GM21367 (cell line): ENCODE results near the gene CCDC134.
"Not testable (repeated sequence)": the region's sequence is repeated elsewhere in the genome, so short reads cannot be mapped to it uniquely, and the experiment has no call there.

Experiments used
- ATAC-seq: cut with Tn5 transposase; IDR thresholded peaks from one replicate; pipeline ENCODE4 v1.9.1; 2021; ENCODE audit not compliant: unreplicated experiment

CCDC134 gene

DNA sequence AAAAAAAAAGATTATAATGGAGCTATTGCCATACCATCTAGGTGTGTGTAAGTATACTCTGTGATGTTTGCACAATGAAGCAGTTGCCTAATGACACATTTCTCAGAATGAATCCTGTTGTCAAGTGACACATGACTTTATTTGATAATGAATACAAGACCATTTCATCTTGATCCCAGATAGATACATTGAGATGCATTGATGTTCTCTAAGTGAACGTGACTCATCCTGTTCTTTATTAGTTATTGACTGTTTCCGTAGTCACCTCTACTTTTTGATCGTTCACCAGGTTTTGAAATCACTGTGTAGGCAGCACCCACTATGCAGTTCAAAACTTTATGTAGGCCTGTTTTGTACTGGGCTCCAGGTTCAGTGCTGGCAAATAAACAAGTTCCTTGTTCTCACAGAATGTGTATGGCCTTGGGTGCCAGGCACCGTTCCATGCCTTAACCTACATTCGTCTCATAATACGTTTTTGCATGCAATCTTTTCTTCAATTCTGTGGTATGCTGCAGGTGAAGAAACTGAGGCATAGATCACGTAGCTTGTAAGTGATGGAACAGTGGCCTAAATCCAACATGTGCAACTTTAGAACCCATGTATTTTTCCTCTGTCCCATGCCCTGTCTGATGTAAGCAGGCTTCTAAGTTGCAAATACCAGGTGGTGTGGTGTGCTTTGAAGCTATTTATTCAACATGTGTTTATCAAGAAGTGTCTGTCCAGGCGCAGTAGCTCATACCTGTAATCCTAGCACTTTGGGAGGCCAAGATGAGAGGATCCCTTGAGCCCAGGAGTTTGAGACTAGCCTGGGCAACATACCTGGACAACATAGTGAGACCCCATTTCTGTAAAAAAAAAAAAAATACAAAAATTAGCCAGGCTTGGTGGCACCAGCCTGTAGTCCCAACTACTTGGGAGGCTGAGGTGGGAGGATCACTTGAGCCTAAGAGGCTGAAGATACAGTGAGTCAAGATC lies 42.8 kb downstream of the CCDC134 start:
- ATAC-seq, result no peak

DNA sequence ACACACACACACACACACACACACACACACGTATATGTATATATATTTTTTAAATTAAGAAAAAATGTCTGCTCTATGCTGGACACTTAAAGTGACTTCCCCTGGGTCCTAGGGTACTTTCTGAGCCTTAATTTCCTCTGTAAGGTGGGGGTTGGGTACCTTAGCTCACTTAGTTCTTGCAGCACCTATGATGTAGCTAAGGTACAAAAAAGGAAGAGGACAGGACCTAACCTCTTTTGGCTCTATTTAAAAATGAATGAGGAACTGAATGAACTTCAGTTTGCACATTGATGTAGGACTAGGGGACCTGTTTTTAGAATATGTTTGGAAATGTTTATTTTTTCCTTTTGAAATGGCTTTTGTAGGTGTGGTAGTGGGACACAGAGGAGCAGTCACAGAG lies 43.6 kb downstream of the CCDC134 start:
- no peak for ATAC-seq

DNA sequence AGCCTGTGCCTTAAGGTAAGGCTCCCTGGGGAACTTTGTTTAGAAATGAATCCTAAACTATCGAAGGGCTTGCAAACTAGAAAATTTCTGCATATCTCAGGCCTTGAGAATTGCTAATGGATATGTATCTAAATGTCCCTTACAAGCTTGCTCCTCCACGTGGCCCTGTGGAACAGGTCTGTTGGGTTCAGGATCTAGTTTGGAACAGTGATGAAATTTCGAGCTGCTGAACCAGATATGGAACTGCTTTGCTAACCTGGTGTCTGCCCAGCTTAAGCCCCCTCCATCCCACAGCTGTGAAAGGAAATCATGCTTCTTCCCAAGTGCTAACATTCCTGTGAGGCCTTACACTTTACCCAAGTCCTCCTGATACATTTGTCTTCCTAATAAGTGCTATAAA lies 44.0 kb downstream of the CCDC134 start:
- no peak for ATAC-seq

DNA sequence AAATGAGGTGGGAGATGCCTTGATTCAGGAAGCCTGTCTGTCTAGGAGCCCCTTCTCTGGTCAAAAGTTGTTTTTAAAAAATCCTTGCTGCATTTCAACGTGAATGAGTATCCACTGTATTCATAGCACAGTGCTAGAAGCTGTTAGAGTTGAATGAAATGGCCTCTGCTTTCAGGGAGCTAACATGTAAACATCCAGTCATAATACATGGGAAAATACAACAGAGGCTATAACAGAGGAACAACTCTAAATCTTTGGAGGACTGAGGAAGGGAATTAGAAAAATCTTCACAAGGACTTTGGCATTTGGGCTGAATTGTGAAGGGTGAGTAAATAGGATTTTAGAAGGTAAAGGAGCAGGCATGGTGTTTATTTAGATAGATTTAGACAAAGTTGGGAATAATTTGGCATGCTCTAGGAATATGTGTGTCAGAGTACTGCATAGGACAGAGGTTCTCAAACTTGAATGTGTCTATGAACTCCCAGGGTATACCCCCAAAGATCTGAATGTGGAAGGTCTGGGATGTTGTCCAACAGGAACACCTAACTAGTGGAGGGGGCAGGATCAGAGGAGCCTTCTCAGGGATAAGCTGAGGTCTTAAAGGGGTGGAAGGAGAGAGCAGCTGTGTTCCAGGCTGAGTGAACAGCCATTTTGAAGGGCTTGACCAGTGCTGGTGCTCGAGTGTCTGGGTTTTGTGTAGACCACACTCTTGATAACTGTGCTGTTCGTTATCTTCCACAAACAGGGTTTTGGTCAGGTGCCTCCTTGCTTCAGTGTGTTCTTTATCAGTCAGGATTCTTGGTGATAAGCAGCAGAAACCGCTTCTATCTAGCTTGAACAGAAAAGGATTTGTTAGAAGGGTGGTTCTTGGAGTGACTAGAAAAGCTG lies 45.1 kb downstream of the CCDC134 start:
- ATAC-seq, result no peak

DNA sequence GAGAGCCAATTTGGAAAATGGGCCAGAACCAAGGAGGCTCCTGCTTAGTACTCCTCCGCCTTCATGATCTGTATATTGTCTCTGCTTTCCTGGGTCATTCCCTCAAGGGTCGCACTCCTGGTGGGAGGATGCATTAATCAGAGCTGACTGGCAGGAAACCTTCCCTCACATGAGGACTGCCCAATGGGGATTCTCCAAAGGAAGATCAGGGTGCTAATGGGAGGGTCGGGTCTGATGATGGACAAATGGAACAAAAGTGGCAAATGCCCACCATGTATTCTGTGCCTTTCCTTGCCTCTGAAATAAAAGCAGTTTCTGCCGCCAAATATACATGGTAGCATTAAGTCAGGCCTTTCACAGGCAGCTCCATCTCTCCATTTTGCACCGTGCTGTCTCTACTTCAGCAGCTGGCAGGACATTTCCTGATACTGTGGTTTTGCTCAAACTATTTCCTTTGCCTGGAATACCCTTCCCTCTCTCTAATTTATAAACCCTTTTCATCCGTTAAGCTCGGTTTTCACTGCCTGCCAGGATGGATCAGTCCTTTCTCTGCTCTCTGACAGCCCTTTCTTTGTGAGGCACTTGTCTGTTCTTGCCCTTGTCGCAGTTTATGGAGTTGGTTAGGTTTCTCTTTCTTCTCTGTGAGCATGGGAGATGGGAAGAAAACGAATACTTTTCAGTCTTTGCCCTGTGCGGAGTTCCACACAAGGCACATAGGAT lies 45.9 kb downstream of the CCDC134 start:
- no peak for ATAC-seq

DNA sequence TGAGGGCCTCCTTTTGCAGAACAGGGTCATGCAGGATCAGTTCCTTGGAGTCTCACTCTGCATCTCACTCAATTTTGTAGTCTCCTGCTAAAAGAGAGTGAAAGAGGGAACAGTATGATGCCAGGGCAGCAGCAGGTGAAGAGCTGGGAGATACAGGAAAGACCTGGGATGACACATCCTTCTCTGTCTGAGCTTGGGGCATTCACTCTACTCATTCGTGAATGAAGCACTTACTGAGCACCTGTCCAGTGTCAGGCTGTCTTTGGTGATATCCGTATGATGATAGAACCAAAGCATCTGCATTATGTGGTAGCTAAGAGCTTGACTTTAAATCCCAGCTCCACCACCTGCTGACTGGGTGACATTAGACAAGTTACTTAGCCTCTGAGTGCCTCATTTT lies 46.8 kb downstream of the CCDC134 start:
- ATAC-seq, result no peak

DNA sequence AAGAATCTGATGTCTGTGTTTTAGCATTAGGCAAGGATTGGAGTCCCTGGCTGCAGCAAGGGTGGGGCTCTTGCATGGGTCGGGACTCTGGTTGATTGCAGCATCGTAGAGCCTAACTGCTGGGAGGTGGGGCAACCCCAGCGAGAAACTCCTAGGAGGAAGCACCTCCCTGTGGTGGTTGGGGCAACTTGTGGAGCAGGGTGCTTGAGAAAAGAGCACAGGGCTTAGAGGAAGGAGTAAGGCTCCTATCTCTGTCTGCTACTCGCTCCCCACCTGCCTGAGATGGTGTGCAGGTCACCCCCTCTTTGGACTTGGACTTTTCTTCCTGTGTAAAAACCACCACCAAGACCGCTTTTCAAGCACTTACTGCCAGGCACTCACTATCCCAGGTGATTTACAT lies 48.0 kb downstream of the CCDC134 start:
- ATAC-seq, result no peak

DNA sequence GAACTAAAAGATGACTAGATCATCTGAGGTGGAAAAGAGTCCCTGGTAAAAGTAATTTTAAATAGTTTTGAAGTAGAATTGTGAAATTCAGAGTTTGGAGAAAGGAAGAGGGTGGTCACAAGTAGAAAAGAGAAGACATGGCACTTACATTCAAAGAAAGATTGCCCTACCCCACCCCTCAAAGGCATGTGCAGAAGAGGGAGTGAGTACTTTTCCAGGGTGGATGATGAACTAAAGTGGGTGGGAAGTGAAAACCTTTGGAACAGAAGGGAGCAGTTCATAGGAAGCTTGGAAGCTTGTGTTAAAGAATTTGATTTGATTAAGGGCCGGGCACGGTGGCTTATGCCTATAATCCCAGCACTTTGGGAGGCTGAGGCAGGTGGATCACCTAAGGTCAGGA lies 56.0 kb downstream of the CCDC134 start:
- no peak for ATAC-seq

DNA sequence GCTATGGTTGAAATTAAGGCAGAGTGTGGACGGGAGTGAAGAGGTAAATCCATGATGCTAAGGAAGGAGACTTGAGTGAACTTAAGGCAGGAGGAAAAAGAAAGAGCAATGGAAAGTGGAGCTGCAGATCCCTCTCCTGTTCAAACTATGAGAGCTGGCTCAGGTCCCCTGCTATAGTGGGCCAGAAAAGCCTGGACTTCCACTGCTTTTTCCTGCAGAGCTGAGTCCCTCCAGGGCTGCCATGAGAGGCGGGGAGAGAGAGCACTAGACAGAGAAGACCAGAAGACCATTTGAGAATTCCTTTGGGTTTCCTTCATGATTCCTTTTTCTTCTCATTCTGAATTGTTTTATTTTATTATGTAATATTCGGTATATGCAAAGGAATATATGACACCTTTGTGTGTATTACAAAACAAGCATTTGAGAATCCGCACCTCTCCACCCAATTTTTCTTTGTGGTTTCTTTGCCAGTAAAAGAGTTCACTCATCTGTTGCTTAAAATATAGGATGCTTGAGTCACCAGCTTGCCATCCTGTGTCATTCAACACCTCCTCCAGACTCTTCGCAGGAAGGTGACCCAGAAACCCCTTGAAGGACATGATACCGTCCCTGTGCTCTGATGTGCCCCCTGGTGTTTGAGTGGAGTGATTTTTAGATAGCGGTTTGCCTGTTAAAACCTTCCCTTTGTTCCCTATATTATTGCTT lies 56.8 kb downstream of the CCDC134 start:
- ATAC-seq, result no peak

DNA sequence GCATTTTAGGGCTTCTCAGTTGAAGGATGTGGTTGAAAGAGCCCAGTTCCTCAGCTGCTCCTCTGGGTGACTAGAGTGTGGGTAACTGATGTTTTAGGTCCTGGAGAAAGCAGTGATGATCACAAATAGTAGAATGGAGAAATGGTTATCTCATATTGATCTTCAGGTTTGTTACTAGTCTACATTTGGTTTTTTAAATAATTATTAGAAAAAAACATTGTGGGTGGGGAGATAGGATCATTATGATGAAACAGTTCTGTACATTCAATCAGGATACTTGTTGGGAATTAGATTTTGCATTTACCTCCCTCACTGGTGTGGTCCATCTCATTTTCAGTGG lies 57.4 kb downstream of the CCDC134 start:
- no peak for ATAC-seq

DNA sequence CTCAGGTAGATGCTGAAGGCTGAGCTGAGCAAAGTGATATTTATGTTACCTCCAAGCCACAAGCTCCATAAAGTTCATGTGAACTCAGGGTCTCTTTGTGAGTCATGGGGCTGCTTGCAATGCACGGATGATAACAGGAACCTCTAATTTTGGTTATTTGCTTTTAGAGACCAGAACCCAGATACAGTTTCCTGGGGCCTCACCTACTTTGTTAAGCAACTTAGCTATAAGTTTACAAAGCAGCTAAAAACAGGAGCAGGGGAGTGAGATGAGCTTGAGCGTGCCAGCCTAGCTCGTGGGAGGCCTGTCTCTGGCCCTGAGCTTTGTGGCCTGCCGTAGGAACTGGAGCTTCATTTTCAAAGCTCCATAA lies 61.7 kb downstream of the CCDC134 start:
- no peak for ATAC-seq

DNA sequence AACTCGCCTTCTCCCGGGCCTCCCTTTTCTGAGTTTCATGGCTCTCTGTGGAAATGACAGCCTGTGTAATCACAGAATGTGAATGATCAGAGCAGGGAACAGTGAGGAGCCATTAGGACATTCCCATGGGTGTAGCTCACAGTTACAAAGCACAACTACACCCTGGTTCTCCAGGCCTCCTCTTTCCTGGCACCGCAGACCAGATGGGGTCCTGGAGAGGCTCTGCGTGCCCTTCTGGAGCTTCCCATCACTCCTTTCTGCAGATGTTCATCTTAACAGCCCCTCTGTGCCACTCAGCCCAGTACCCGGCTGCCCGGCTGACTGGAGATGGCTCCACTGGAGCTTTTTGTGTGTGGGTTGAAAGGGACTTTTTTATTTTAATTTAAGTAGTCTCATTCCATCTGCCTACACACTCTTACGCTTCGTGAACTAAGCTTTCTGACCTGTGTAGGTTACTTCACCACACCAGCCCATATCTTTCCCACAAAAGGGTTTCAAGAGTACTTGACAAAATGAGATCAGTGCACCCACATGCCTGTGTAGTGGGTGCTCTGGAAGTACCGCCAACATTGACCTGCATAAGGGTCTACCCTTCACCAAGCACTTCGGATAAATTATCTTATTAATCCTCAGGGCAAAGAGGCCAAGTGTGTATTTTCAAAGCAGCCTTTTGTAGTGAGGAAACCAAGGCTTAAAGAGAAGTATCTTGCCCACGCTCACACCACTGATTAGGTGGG lies 62.2 kb downstream of the CCDC134 start:
- ATAC-seq, result no peak

DNA sequence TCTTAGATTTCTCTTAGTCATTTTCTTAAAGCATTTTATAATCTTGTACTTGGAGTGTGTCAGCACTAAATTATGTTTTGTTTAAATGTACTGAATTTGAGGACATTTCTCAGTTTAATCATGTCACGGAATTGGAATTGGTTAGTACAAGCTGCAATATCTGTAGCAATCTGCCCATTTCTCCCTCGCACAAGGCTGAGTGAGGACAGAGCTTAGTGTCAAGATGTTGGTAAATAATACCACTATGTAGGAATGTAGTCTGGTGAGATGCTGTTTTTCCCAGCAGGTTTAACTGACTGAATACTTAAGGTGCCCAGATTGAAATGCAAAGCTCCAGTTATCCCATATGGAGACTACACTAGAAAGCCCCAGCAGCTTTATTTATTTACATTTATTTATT lies 63.0 kb downstream of the CCDC134 start:
- ATAC-seq, result no peak

DNA sequence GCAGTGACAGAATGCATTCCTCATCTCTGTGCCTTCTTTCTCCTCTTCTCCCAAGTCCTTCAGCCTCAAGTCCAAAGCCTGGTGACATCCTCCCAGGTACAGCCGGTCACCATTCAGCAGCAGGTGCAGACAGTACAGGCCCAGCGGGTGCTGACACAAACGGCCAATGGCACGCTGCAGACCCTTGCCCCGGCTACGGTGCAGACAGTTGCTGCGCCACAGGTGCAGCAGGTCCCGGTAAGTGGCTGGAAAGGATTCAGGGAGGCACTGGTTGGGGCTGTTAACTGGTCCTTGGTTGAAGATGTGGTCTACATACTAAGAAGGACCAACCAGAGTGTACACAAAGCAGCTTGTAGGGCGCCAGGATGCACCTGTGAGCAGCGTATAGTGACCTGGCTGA lies 68.1 kb downstream of the CCDC134 start:
- ATAC-seq, result no peak

DNA sequence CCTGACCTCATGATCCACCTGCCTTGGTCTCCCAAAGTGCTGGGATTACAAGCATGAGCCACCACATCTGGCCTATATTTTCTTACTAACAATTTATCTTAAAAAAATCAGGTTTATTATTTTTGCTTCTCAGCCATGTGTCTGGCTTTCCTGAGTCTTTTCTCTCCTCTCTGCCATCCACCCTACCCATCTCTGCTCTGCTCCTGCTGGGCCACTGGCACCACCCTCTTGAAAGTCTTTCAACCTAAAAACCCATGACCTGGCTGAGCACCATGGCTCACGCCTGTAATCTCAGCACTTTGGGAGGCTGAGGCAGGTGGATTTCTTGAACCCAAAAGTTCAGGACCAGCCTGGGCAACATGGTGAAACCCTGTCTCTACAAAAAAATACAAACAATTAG lies 69.6 kb downstream of the CCDC134 start:
- not testable (repeated sequence) for ATAC-seq

DNA sequence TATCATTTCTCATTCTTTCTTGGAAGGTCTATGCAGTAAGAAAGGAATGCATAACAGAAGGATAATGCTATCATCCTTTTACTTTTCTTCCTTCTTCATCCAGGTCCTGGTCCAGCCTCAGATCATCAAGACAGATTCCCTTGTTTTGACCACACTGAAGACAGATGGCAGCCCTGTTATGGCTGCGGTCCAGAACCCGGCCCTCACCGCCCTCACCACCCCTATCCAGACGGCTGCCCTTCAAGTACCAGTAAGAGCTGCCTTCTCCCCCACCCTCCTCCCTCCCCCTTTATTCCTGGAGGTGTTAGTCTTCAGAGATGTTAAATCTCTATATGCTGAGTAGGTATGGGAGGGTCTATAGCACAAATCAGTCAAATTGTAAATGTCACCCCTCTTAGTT lies 70.3 kb downstream of the CCDC134 start:
- no peak for ATAC-seq

DNA sequence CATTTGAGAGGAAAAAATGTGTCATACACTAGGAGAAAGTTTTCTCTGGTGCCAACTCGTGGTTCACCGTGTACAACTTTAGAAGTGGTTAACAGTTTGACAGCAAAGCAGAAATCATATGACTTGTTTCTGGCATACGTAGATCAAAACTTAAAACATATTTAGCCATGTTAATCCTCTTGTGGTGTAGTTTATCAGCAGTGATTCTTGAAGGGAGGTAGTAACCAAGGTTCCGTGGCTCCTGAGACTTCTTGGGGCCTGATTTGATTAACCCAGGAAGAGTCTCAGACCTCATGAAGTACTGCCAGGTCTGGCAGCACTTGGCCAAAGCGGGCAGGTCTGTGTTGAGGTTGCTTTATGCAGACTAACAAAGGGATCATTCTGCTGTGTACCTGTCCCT lies 72.9 kb downstream of the CCDC134 start:
- ATAC-seq, result no peak

DNA sequence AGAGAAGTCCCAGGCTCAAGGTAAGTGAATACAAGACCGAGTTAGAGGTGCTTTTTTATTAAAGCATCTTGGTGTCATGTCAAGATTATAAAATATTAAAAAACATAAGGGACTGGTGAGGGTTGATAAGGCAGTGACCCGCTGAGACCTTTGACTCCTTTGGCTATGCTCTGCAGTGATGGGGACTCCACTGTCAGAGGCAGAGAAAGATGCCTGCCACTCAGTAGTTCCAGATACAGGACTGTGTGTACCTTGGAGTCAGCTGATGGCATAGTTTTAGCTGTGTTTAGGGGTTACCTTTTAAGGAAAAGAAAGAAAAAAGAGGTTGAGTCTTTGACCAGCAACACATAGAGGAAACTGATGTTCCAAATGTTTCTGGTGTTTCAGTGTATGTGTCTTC lies 73.6 kb downstream of the CCDC134 start:
- no peak for ATAC-seq

DNA sequence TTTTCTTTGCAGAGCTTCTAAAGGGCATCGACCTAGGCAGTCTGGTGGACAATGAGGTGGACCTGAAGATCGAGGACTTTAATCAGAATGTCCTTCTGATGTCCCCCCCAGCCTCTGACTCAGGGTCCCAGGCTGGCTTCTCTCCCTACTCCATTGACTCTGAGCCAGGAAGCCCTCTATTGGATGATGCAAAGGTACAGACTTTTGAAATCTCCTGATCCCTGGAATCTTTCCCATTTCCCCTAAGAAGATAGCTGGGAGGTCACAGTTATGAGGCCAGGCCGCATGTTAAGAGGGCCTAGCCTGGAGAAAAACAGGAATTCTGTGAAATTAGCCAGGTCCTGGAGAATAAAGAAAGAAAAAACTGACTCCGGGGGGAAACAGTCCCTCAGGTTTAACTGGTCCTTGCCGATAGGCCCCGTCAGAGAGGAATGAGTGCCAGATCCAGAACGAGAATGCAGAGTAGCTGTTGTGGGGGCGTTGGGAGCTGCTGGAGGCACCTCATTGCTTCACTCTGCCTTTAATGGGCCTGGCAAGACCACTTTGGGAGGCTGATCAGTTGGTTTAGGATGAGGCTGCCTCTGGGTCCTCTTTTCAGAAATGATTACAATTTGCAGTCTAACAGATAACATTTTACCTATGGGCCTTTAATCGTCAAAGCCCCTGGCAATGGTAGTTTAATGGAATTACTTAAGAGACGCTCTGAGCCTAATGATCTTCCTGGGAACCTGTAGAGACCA lies 75.2 kb downstream of the CCDC134 start:
- ATAC-seq, result no peak
